HepG2 (cell line): ENCODE results near the gene MED13L.

ENCODE experiments used
- AGO1 ChIP-seq: fragments of 200-400 bp; formaldehyde crosslinking; IDR thresholded peaks from 2 replicates; pipeline ENCODE4 v1.6.1; 2017; ENCODE audit warnings: mild to moderate bottlenecking, low read depth, low read length, moderate library complexity; ENCODE audit not compliant: poor library complexity, severe bottlenecking
- HOXD1 ChIP-seq: sonication (generic); formaldehyde crosslinking; IDR thresholded peaks from 2 replicates; pipeline ENCODE4 v1.5.0; 2020; ENCODE audit warnings: missing genetic modification reagents
- MED8 ChIP-seq: sonication (generic); formaldehyde crosslinking; IDR thresholded peaks from 2 replicates; pipeline ENCODE4 v1.8.1; 2023; ENCODE audit warnings: mild to moderate bottlenecking, missing genetic modification reagents; ENCODE audit not compliant: insufficient replicate concordance
- POLR2A ChIP-seq, 2 experiments: IDR thresholded peaks; 2 replicates each; pipeline ENCODE4 v1.6.1; 2011; ENCODE audit warnings: low read depth in 2 of 2, low read length in 2 of 2, mild to moderate bottlenecking in 1 of 2, moderate library complexity in 1 of 2; ENCODE audit not compliant: insufficient read depth in 1 of 2
- POLR2AphosphoS5 ChIP-seq: IDR thresholded peaks from 2 replicates; pipeline ENCODE4 v1.6.1; 2012; ENCODE audit warnings: low read depth, low read length
- ZBTB40 ChIP-seq, 2 experiments: fragments of 450-650 bp in 1 of 2; sonication (generic) in 1 of 2; formaldehyde crosslinking in 1 of 2; IDR thresholded peaks; 2 replicates each; pipeline versions ENCODE4 v1.6.1 to v1.8.0; 2016 to 2022; ENCODE audit warnings: antibody characterized with exemption in 1 of 2, mild to moderate bottlenecking in 1 of 2, missing genetic modification reagents in 1 of 2
- ZBTB42 ChIP-seq: sonication (generic); formaldehyde crosslinking; IDR thresholded peaks from 2 replicates; pipeline ENCODE4 v1.5.0; 2020; ENCODE audit warnings: mild to moderate bottlenecking, missing genetic modification reagents
- ZNF33A ChIP-seq: sonication (generic); formaldehyde crosslinking; IDR thresholded peaks from 2 replicates; pipeline ENCODE4 v1.5.1; 2020; ENCODE audit warnings: missing genetic modification reagents, mild to moderate bottlenecking, moderate library complexity, borderline replicate concordance
- ZNF543 ChIP-seq: sonication (generic); formaldehyde crosslinking; IDR thresholded peaks from 2 replicates; pipeline ENCODE4 v1.4.0; 2020; ENCODE audit warnings: mild to moderate bottlenecking, missing genetic modification reagents
- TF ChIP-seq, protein P1 (sequence below): sonication (generic); formaldehyde crosslinking; IDR thresholded peaks from 2 replicates; pipeline ENCODE4 v1.5.0; 2020; ENCODE audit warnings: mild to moderate bottlenecking, missing genetic modification reagents, moderate library complexity
- TF ChIP-seq, protein P2 (sequence below): sonication (generic); formaldehyde crosslinking; IDR thresholded peaks from 2 replicates; pipeline ENCODE4 v1.4.0; 2020; ENCODE audit warnings: missing genetic modification reagents

DNA sequence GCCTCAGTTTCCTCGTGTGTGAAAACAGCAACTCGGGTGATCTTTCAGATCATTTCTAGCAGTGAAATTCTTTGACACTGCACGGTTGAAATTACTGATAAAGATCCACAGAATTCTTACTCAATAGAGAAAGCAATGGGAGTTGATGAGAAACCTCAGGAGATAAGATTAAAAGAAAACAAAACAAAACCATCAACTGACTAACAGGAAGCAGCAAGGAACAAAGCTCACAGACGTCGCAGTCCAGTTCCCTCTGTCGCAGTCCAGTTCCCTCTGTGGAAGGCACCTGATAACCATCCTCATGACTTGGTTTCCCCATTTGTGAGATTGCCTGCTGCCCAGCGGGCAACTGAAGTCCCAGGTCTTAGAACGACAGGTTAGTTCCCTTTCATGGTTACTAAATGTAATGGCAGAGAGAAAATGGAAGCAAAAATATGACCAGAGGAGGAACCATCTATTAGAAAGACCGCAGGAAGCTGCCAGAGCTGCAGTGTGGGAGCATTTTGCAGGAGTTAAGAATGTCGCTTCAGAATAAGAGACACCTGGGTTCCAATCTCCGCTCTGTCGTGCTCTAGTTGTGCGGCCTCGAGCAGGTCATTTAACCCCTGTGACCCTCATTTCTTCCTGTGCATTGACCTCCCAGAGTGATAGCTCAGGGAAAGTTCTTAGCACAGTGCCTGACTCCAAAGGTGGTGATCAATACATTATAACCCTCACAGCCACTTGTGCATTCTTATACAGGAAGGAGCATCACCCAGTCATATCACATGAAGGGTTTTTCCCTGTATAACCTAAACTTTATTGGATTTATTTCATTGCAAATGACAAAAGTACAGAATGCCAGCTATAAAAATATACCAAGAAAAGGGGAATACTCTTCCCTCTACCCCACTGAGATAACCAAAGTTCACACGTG, 5.1 kb upstream of the MED13L start:
- TF ChIP-seq, protein P1, sequence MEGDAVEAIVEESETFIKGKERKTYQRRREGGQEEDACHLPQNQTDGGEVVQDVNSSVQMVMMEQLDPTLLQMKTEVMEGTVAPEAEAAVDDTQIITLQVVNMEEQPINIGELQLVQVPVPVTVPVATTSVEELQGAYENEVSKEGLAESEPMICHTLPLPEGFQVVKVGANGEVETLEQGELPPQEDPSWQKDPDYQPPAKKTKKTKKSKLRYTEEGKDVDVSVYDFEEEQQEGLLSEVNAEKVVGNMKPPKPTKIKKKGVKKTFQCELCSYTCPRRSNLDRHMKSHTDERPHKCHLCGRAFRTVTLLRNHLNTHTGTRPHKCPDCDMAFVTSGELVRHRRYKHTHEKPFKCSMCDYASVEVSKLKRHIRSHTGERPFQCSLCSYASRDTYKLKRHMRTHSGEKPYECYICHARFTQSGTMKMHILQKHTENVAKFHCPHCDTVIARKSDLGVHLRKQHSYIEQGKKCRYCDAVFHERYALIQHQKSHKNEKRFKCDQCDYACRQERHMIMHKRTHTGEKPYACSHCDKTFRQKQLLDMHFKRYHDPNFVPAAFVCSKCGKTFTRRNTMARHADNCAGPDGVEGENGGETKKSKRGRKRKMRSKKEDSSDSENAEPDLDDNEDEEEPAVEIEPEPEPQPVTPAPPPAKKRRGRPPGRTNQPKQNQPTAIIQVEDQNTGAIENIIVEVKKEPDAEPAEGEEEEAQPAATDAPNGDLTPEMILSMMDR (CRISPR knock-in tag) = no peak
- no peak for TF ChIP-seq MED8 (CRISPR knock-in tag)
- no peak for TF ChIP-seq ZNF543 (CRISPR knock-in tag)
- no peak for TF ChIP-seq POLR2A (IDR thresholded peaks at IDR 0.05; ENCODE audit: insufficient read depth in 1 of 2, low read depth in 2 of 2, low read length in 2 of 2)
- TF ChIP-seq, protein P2, sequence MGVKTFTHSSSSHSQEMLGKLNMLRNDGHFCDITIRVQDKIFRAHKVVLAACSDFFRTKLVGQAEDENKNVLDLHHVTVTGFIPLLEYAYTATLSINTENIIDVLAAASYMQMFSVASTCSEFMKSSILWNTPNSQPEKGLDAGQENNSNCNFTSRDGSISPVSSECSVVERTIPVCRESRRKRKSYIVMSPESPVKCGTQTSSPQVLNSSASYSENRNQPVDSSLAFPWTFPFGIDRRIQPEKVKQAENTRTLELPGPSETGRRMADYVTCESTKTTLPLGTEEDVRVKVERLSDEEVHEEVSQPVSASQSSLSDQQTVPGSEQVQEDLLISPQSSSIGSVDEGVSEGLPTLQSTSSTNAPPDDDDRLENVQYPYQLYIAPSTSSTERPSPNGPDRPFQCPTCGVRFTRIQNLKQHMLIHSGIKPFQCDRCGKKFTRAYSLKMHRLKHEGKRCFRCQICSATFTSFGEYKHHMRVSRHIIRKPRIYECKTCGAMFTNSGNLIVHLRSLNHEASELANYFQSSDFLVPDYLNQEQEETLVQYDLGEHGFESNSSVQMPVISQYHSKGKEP (CRISPR knock-in tag) = no peak
- TF ChIP-seq HOXD1 (CRISPR knock-in tag) = no peak
- TF ChIP-seq ZBTB40 (IDR thresholded peaks at IDR 0.05) = no peak
- TF ChIP-seq ZBTB40 (CRISPR knock-in tag; IDR thresholded peaks at IDR 0.05) = no peak
- TF ChIP-seq POLR2AphosphoS5 = no peak
- no peak for TF ChIP-seq AGO1
- TF ChIP-seq ZBTB42 (CRISPR knock-in tag) = no peak
- TF ChIP-seq ZNF33A (CRISPR knock-in tag) = no peak
